Stimulated activated CD4-positive, alpha-beta T cell treated with anti-CD3 and anti-CD28 coated beads, Interleukin-2, amount 100 ng/mL, for 4 hours (primary cell): ENCODE measurements around the gene PTTG2.

ENCODE experiments used
- DNase-seq: peaks from one replicate; pipeline ENCODE4 v3.0.0-alpha.2; 2020; ENCODE audit warnings: low read depth

The PTTG2 gene

GRCh38 chr4:37988670-37989069 is 28.5 kb downstream of the PTTG2 start:
- no peak for DNase-seq

- DNase-seq, result no peak
Observed at GRCh38 chr4:37989398-37990260, 29.4 kb downstream of the PTTG2 start.

GRCh38 chr4:37990731-37991245 is 30.6 kb downstream of the PTTG2 start:
- DNase-seq, result no peak

GRCh38 chr4:37991623-37992410 is 31.6 kb downstream of the PTTG2 start:
- no peak for DNase-seq

- no peak for DNase-seq
Observed at GRCh38 chr4:37993806-37994205, 33.6 kb downstream of the PTTG2 start.

GRCh38 chr4:37994569-37994968 is 34.4 kb downstream of the PTTG2 start:
- DNase-seq, result no peak

GRCh38 chr4:37995299-37995821 is 35.2 kb downstream of the PTTG2 start:
- DNase-seq, result no peak

- DNase-seq, result no peak
Observed at GRCh38 chr4:37995981-37996775, 36.0 kb downstream of the PTTG2 start.

- DNase-seq, result no peak
Observed at GRCh38 chr4:37998226-37998625, 38.0 kb downstream of the PTTG2 start.

- DNase-seq, result no peak
Observed at GRCh38 chr4:37999000-37999716, 39.0 kb downstream of the PTTG2 start.

GRCh38 chr4:37999965-38000364 is 39.8 kb downstream of the PTTG2 start:
- no peak for DNase-seq

- no peak for DNase-seq
Observed at GRCh38 chr4:38001927-38002326, 41.7 kb downstream of the PTTG2 start.

GRCh38 chr4:38002451-38003071 is 42.4 kb downstream of the PTTG2 start:
- DNase-seq, result no peak

GRCh38 chr4:38003102-38003501 is 42.9 kb downstream of the PTTG2 start:
- DNase-seq, result no peak

GRCh38 chr4:38003628-38004027 is 43.4 kb downstream of the PTTG2 start:
- DNase-seq, result no peak

GRCh38 chr4:38004062-38004461 is 43.9 kb downstream of the PTTG2 start:
- no peak for DNase-seq

- DNase-seq, result no peak
Observed at GRCh38 chr4:38004887-38005286, 44.7 kb downstream of the PTTG2 start.

GRCh38 chr4:38005637-38006036 is 45.4 kb downstream of the PTTG2 start:
- DNase-seq, result no peak

- no peak for DNase-seq
Observed at GRCh38 chr4:38007645-38008044, 47.4 kb downstream of the PTTG2 start.

- no peak for DNase-seq
Observed at GRCh38 chr4:38008571-38009021, 48.4 kb downstream of the PTTG2 start.

- no peak for DNase-seq
Observed at GRCh38 chr4:38009421-38009820, 49.2 kb downstream of the PTTG2 start.
